ENCODE results near the gene NEK8.
"Not testable (repeated sequence)": the region's sequence is repeated elsewhere in the genome, so short reads cannot be mapped to it uniquely, and the experiment has no call there.

NEK8 gene

DNA sequence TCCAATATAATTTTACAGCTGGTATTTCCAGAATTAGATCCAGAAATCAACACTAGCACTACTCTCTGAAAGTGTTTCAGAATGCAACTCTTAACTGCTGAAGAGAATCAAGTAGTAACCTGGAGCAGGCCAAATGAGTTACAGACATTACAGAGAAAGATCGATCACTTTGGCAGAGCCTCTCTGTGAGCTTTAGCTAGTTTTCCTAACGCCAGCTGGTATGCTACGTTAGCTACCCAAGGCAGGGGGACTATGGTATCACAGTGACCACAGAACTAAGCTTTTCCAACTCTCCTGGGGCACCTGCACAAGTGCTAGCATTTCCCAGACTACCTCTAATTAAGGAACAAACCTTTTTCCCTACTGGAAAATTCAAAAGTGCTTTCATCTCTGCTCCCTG, 45.6 kb downstream of the NEK8 start:
- no peak for DNase-seq

DNA sequence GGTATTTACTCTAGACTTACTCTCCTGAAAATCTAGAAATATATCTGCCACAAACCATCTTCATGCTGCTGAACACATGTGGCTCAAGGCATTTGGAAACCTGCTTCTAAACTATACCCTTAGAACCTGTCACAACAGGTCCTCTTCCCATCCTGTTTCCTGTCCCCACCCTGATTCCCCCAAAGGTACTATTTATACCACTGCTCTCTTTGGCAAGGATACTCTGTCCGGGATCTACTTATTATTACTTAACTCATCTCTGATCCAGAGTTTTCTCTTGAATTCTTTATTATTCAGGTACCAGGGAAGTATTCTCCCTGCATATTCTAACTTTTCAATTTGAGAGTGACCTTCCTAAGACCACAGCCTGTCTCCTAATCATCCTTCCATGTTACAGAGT, 48.6 kb downstream of the NEK8 start:
- DNase-seq, result no peak

DNA sequence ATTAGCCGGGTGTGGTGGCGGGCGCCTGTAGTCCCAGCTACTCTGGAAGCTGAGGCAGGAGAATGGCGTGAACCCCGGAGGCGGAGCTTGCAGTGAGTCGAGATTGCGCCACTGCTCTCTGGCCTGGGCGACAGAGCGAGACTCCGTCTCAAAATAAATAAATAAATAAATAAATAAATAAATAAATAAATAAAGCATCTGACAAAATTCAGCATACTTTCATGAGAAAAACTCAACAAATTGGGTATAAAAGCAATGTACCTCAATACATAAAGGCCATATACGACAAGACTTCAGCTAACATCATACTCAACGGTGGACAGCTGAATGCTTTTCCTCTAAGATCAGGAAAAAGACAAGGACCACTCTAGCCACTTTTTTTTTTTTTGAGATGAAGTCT, 51.0 kb downstream of the NEK8 start:
- DNase-seq, result not testable (repeated sequence)

DNA sequence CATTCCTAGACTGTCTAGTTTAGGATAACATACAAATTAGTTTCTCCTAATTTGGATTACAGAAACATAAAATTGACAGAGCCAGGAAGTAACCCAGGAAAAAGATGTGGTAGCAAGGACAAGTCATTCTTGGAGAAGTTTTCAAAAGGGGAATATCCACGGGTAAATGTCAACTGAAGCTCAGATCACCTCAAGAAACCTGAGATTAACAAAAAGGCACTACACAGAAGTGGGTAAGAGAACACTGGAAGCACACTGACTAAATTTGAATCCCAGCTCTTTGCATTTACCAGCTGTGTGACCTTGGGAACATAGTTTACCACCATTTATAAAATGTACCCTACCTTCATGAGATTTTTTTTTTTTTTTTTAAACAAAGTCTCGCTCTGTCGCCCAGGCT, 54.6 kb downstream of the NEK8 start:
- DNase-seq, result no peak

DNA sequence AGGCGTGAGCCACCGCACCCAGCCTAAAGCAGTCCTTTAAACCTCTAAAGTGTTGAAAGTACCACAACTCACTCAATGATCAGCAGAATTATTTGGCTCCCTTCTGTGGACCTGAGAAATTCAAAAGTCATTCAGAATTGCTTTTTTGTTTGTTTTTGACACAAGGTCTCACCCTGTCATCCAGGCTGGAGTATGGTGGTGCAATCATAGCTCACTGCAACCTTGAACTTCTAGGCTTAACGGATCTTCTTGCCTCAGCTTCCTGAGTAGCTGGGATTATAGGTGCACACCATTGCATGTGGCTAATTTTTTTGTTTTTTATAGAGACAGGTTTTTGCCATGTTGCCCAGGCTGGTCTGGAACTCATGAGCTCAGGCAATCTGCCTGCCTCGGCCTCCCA, 59.5 kb downstream of the NEK8 start:
- no peak for DNase-seq
